Fibroblast of lung (primary cell): ENCODE results near the gene SGCD. TPM values are rescaled to one million over a fixed set of nuclear protein-coding genes. Genes with fewer than 3 reads are reported as not detected.
A peak's percentile ranks its signal among the peaks of the same experiment; 100 is the strongest.

Source experiments
- DNase-seq, 2 donors: peaks; one replicate each; pipeline versions ENCODE4 v3.0.0 to v3.0.0-alpha.2; 2010; ENCODE audit warnings: low read depth in 2 of 2
- H2AFZ ChIP-seq: 2 replicates; pipeline ENCODE4 v1.5.1; 2012; ENCODE audit warnings: low read length, control low read depth, inconsistent platforms
- H3K27ac ChIP-seq: 2 replicates; pipeline ENCODE4 v1.5.1; 2011; ENCODE audit warnings: low read length, control low read depth; ENCODE audit not compliant: insufficient read depth
- H3K27me3 ChIP-seq: 2 replicates; pipeline ENCODE4 v1.5.1; 2011; ENCODE audit warnings: mild to moderate bottlenecking, low read length; ENCODE audit not compliant: control insufficient read depth, insufficient read depth
- H3K36me3 ChIP-seq: 2 replicates; pipeline ENCODE4 v1.5.1; 2011; ENCODE audit warnings: low read length; ENCODE audit not compliant: control insufficient read depth, insufficient read depth
- H3K4me1 ChIP-seq: 2 replicates; pipeline ENCODE4 v1.5.1; 2011; ENCODE audit warnings: low read length; ENCODE audit not compliant: control insufficient read depth, insufficient read depth; ENCODE audit errors: extremely low read depth
- H3K4me2 ChIP-seq: 2 replicates; pipeline ENCODE4 v1.5.1; 2011; ENCODE audit warnings: low read length, control low read depth; ENCODE audit not compliant: insufficient read depth; ENCODE audit errors: extremely low read depth
- H3K4me3 ChIP-seq, 4 experiments: fragments of 200-600 bp in 1 of 4; sonication (generic) in 1 of 4; replicated peaks in 1 of 4; 2 replicates each; pipeline ENCODE4 v1.5.1; 2011 to 2016; ENCODE audit warnings: low read length in 4 of 4, low read depth in 3 of 4, mild to moderate bottlenecking in 3 of 4, control low read depth in 2 of 4, inconsistent platforms in 1 of 4, mixed read lengths in 1 of 4; ENCODE audit not compliant: insufficient read depth in 1 of 4; ENCODE audit errors: control extremely low read depth in 1 of 4
- H3K79me2 ChIP-seq: 2 replicates; pipeline ENCODE4 v1.5.1; 2012; ENCODE audit warnings: mild to moderate bottlenecking, low read length, inconsistent platforms; ENCODE audit not compliant: control insufficient read depth, insufficient read depth
- H3K9ac ChIP-seq: 2 replicates; pipeline ENCODE4 v1.5.1; 2011; ENCODE audit warnings: mild to moderate bottlenecking, low read length, control low read depth; ENCODE audit not compliant: insufficient read depth
- H3K9me3 ChIP-seq: 2 replicates; pipeline ENCODE4 v1.5.1; 2012; ENCODE audit warnings: low read depth, low read length; ENCODE audit not compliant: control insufficient read depth, insufficient read depth
- H4K20me1 ChIP-seq: 2 replicates; pipeline ENCODE4 v1.5.1; 2011; ENCODE audit warnings: low read length; ENCODE audit not compliant: control insufficient read depth, insufficient read depth; ENCODE audit errors: extremely low read depth
- CTCF ChIP-seq, 2 donors: IDR thresholded peaks in 1 of 2; conservative IDR thresholded peaks in 1 of 2; 1 replicate in 1 of 2; 2 replicates in 1 of 2; pipeline ENCODE4 v1.5.1; 2011 to 2012; ENCODE audit warnings: low read length in 2 of 2, control low read depth in 1 of 2, inconsistent platforms in 1 of 2, low read depth in 1 of 2, mild to moderate bottlenecking in 1 of 2
- EZH2 ChIP-seq: IDR thresholded peaks from 2 replicates; pipeline ENCODE4 v1.5.1; 2012; ENCODE audit warnings: low read length, control low read depth, mild to moderate bottlenecking; ENCODE audit errors: missing control alignments
- polyA plus RNA-seq, 2 donors: library from polyadenylated mRNA; depleted of rRNA in 1 of 2; stranded (reverse) in 1 of 2; unstranded in 1 of 2; fragments of >200 nt; gene quantifications; 2 replicates each; pipeline ENCODE4 v1.2.1, GENCODE V29; 2011 to 2012; ENCODE audit warnings: missing spikeins in 1 of 2
- total RNA-seq: library from RNA; depleted of rRNA; stranded (reverse); fragments of >200 nt; gene quantifications from 2 replicates; pipeline ENCODE4 v1.2.1, GENCODE V29; 2014

Gene SGCD
- total and polyA plus RNA-seq, 2 donors (not counting 1 experiment from before 2014, with no cell fraction given) = 13.3 to 67.5 TPM

- no peaks in the 10 kb centered on the region for H3K9me3 ChIP-seq
- H3K9ac ChIP-seq = no peak overlapping the region
- no peaks in the 10 kb centered on the region for H3K79me2 ChIP-seq
- H3K4me1 ChIP-seq = no peaks in the 10 kb centered on the region
- no peaks in the 10 kb centered on the region for H4K20me1 ChIP-seq
- H3K36me3 ChIP-seq = no peaks in the 10 kb centered on the region
- H3K27me3 ChIP-seq = no peaks in the 10 kb centered on the region
- H3K4me2 ChIP-seq = no peak overlapping the region
- H3K4me3 ChIP-seq = no peak overlapping the region
- TF ChIP-seq EZH2 = no peak
- TF ChIP-seq CTCF (conservative IDR thresholded peaks at IDR 0.05 in 1 of 2, IDR thresholded peaks at IDR 0.05 in 1 of 2; ENCODE audit: low read depth in 1 of 2, low read length in 2 of 2) = no peak
- DNase-seq = no peak
- no peak overlapping the region for H2AFZ ChIP-seq
- H3K27ac ChIP-seq = no peak overlapping the region
Measured at GRCh38 chr5:156513123-156513815, 186.3 kb downstream of the SGCD start.

- H4K20me1 ChIP-seq = no peaks in the 10 kb centered on the region
- no peak overlapping the region for H3K27ac ChIP-seq
- no peak overlapping the region for H2AFZ ChIP-seq
- H3K36me3 ChIP-seq = no peaks in the 10 kb centered on the region
- TF ChIP-seq CTCF (conservative IDR thresholded peaks at IDR 0.05 in 1 of 2, IDR thresholded peaks at IDR 0.05 in 1 of 2; ENCODE audit: low read depth in 1 of 2, low read length in 2 of 2) (no peak), EZH2 (no peak)
- no peaks in the 10 kb centered on the region for H3K4me1 ChIP-seq
- H3K79me2 ChIP-seq = no peaks in the 10 kb centered on the region
- no peak overlapping the region for H3K4me3 ChIP-seq
- H3K9me3 ChIP-seq = no peaks in the 10 kb centered on the region
- H3K9ac ChIP-seq = no peak overlapping the region
- no peak overlapping the region for H3K4me2 ChIP-seq
- no peaks in the 10 kb centered on the region for H3K27me3 ChIP-seq
- DNase-seq = peak in 1 of 2 donors; percentile 51
Measured at GRCh38 chr5:156515121-156515520, 188.2 kb downstream of the SGCD start.

- no peaks in the 10 kb centered on the region for H3K36me3 ChIP-seq
- H3K9me3 ChIP-seq = no peaks in the 10 kb centered on the region
- H3K27me3 ChIP-seq = no peaks in the 10 kb centered on the region
- H3K9ac ChIP-seq = no peak overlapping the region
- no peak for DNase-seq
- H4K20me1 ChIP-seq = no peaks in the 10 kb centered on the region
- H2AFZ ChIP-seq = no peak overlapping the region
- H3K4me3 ChIP-seq = no peak overlapping the region
- no peaks in the 10 kb centered on the region for H3K79me2 ChIP-seq
- H3K27ac ChIP-seq = no peak overlapping the region
- TF ChIP-seq EZH2 (no peak), CTCF (conservative IDR thresholded peaks at IDR 0.05 in 1 of 2, IDR thresholded peaks at IDR 0.05 in 1 of 2; ENCODE audit: low read depth in 1 of 2, low read length in 2 of 2) (no peak)
- H3K4me1 ChIP-seq = no peaks in the 10 kb centered on the region
- H3K4me2 ChIP-seq = no peak overlapping the region
Measured at GRCh38 chr5:156515803-156516360, 188.9 kb downstream of the SGCD start.
